NAMALWA (cell line): ENCODE measurements around the gene GTF3C1.
"Not testable (repeated sequence)": the region's sequence is repeated elsewhere in the genome, so short reads cannot be mapped to it uniquely, and the experiment has no call there.

ENCODE experiments used
- DNase-seq: peaks from one replicate; pipeline ENCODE4 v3.0.0-alpha.2; 2015; ENCODE audit warnings: low spot score

Gene GTF3C1

DNA sequence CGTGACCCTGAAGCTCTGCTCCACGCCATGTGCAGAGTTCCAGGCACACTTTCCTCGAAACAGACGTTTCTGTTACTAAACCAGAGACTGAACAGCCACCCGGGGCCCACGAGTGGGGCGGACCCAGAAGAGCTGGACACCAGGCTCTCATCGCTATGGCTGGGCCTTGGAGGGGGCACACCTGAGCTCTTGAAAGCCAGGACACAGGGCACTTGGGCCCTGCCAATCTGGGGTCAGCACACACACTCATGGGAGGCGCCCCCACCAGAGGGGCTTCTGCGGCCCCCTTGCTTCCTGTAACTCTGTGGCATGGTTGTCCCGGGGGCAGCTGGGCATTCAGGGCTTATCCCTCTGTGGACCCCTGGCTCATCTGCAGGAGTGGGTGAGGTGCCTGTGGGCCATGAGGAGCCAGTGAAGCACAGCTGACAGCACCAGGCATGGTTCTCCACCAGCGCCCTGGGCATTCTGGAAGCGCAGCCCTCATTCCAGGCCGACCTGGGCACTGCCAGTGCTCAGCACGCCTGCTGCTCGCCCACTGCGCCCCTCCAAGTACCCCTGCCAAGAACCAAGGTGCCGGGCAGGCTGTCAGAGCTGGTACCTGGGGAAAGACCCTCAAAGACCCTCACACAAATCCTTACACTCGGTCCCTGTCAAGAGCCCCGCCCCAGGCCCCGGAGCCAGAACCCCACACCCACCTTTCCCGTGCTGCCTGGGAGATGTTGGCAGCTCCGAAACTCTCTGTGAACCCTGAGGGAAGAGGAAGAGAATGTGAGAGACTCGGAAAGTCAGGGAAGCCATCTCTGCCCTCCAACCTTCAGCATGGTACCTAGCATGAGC lies 86.6 kb downstream of the GTF3C1 start:
- no peak for DNase-seq

DNA sequence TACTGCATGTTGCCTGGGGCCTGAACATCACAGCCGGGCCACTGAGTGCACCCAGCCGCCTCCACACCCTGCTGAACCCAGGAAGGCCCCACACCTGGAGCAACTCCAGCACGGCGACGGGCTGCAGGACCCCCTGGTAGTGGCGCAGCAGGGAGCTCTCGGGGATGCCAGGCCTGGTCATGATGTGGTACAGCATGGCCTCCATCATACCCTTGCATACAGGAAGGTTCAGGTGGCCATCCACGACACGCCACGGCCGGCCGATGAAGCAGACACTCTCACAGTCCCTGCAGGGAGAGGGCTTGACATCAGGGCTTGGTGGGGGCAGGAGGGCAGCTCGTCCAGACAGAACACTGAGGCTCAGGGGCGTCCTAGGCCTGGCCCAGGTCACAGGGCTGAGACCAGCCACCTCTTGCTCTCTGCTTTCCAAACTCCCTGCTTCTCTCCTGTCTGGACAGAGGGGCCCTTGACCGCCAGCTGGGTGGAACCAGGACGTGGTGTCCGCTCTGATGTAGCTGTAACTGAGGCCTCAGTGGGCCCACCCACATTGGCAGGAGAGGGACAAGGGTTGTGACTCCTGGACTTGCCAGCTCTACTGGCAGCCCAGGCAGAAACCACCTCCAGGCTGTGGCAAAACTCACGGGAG lies 87.4 kb downstream of the GTF3C1 start:
- DNase-seq, result no peak

- DNase-seq, result no peak
Measured at GRCh38 chr16:27461483-27462171, 88.1 kb downstream of the GTF3C1 start.

DNA sequence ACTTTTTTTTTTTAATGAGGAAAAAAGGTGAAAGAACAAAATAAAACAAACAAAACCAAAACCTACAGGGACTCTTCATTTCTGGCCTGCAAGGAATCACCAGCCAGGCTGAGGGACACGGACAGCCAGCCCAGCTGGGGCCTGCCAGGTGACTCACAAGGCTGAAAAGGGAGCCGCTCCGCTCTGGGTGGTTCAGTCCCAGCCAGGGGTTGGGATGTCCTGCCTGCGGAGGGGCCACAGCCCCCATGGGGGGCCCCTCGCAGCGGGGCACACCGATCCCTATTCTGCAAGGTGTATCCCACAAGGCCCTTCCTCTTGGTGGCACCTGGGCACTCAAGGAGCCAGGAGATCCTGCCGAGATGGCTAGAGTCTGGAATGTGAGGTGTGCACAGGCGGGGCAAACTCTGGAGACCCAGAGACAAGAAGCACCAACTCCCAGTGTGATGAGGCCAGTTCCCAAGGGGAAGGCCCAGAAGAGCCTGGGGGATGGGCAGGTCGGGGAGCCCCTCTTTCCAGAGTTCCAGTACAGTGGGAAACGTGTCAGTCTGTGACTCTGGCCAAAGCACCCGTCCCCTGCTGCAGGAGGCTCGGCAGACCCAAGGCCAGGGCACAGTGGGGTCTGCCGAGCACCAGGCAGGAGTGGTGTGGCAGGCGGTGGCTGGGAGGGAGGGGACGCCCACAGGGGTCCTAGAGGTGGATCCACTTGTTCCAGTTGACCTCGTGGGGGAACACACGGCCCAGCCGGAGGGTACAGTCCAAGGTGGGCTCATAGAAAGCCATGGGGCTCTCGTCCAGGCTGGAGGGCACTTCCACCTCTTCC lies 88.8 kb downstream of the GTF3C1 start:
- no peak for DNase-seq

DNA sequence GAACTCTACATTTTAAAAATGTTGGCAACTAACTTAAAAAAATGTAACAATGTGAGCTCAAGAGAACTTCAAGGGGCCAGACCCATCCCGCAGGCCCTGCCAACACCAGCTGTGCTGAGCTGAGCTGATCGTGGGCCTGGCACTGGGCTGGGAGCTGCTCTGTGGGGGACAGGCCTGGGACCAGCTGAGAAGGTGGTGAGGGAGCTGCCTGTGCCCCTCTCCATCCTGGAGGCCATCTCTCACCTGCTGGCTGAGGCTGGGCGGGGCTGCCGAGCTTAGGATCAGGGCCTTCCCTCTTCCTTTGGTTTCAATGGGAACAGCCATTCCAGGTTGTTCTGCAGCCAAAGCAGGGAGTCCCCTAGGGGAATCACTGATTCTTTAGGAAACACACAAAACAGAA lies 89.5 kb downstream of the GTF3C1 start:
- no peak for DNase-seq

DNA sequence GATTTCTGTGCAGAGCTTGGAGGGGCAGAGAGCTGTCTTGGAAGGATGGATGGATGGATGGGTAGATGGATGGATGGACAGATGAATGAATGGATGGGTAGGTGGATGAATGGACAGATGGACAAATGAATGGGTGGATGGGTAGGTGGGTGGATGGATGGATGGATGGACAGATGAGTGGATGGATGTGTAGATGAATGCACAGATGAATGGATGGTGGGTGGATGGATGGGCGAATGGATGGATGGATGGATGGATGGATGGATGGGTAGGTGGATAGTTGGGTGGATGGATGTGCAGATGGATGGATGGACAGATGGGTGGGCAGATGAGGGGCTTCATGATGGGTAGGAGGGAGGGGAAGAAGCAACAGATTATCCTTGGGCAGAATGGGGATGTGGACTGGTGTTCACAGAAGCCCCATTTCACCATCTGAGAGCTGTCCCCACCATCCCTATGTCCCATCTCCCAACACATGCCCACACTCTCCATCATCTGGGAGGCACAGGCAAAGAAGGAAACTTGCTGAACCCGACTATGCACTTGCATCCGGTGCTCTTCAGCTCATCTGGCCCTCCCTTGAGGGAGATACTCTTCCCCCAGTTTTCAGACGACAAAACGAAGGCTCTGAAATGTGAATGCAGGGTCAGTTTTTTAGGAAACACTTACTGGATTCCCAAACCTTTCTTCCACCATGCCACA lies 90.6 kb downstream of the GTF3C1 start:
- no peak for DNase-seq

DNA sequence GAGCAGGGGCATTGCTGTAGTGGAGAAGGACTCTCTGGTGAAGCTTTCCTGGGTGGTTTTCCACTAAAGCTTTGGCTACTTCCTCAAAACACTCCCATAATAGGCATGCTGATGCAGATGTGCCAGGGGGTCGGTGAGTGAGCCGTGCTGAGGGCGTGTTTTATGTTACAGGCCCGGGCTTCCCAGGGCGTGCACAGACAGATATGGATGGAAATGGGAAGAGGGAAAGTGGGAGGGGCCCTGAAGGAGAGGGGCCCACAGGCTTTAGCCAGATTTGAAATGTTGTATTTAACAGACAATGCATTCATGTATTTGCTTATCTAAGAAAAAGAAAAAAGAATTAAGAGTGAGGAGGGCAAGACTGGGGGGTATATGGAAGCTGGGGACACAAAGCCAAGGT lies 91.5 kb downstream of the GTF3C1 start:
- DNase-seq, result no peak

GRCh38 chr16:27457605-27457900 lies 92.2 kb downstream of the GTF3C1 start:
- DNase-seq, result not testable (repeated sequence)

DNA sequence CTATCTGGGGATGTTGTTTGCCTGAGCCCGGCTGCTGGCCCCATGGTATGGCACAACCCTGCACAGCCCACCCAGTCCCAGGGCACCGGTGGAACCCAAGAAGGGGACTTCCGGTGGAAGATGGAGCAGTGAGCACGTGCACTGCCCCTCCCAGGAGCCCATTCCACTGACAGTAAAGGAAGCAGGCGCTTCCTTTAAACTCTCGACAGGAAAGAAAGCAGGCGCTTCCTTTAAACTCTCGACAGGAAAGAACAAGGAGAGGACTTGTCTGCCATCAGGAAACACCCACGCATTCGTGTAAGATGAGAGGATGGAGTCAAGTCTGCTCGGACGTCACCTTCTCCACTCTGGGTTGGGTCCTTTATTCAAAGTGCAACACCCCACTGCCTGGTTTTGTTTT lies 94.0 kb downstream of the GTF3C1 start:
- DNase-seq, result no peak

GRCh38 chr16:27453494-27453825 lies 96.3 kb downstream of the GTF3C1 start:
- no peak for DNase-seq

- DNase-seq, result peak; percentile 28
Measured at GRCh38 chr16:27452569-27453493, 96.9 kb downstream of the GTF3C1 start.

DNA sequence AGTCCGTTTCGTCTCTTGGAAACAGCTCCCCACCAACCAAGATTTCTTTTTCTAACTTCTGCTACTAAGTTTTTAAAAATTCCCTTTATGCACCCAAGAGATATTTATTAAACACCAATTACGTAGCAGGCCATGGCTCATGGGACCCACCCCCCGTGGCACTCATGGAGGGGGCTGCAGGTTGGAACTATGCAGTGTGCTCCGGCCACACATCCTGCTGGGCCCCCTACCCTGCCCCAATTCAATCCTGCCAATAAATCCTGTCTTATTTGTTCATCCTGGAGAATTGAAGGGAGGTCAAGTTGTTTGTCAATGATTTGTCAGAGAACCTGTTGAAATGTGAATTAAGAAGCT lies 99.5 kb downstream of the GTF3C1 start:
- DNase-seq, result no peak

GRCh38 chr16:27449434-27450195 lies 100.1 kb downstream of the GTF3C1 start:
- peak; percentile 23 for DNase-seq

DNA sequence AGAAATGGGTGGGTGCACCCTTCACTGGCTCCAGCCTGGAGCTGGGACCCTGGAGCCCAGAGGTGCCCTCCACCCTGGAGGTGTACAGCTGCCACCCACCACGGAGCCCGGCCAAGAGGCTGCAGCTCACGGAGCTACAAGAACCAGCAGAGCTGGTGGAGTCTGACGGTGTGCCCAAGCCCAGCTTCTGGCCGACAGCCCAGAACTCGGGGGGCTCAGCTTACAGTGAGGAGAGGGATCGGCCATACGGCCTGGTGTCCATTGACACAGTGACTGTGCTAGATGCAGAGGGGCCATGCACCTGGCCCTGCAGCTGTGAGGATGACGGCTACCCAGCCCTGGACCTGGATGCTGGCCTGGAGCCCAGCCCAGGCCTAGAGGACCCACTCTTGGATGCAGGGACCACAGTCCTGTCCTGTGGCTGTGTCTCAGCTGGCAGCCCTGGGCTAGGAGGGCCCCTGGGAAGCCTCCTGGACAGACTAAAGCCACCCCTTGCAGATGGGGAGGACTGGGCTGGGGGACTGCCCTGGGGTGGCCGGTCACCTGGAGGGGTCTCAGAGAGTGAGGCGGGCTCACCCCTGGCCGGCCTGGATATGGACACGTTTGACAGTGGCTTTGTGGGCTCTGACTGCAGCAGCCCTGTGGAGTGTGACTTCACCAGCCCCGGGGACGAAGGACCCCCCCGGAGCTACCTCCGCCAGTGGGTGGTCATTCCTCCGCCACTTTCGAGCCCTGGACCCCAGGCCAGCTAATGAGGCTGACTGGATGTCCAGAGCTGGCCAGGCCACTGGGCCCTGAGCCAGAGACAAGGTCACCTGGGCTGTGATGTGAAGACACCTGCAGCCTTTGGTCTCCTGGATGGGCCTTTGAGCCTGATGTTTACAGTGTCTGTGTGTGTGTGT lies 100.9 kb downstream of the GTF3C1 start:
- no peak for DNase-seq

DNA sequence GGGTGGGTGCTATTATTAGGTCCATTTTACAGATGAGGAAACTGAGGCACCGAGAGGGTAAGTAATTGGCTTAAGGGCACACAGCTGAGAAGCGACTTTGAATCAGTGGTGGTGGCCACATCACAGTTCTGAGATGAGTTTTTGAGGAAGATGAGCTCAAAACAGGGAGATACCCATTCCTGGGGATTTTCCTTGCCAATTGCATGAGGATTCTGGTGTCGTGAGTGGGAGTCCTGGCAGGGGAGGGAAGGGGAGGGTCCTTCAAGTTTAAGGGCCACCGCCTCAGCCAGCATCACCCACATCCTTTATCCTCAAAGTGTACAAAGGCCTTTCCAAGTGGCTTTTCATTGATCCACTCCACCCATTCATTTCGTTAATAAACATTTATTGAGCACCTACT lies 102.4 kb downstream of the GTF3C1 start:
- DNase-seq, result no peak

- peak; percentile 29 for DNase-seq
Measured at GRCh38 chr16:27446721-27447120, 103.0 kb downstream of the GTF3C1 start.

- no peak for DNase-seq
Measured at GRCh38 chr16:27445502-27446175, 104.1 kb downstream of the GTF3C1 start.

DNA sequence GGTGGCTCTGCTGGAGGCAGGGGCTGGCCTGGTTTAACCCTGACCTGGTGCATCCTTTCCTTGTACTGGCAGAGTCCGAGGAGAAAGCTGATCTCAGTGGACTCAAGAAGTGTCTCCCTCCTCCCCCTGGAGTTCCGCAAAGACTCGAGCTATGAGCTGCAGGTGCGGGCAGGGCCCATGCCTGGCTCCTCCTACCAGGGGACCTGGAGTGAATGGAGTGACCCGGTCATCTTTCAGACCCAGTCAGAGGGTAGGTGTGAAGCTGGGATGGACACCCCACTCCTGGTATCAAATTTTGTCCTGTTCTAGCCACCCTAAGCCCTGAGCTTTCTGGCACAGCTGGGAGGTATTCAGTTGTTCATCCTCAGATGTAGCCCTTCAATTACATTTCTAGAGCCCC lies 105.2 kb downstream of the GTF3C1 start:
- DNase-seq, result no peak

DNA sequence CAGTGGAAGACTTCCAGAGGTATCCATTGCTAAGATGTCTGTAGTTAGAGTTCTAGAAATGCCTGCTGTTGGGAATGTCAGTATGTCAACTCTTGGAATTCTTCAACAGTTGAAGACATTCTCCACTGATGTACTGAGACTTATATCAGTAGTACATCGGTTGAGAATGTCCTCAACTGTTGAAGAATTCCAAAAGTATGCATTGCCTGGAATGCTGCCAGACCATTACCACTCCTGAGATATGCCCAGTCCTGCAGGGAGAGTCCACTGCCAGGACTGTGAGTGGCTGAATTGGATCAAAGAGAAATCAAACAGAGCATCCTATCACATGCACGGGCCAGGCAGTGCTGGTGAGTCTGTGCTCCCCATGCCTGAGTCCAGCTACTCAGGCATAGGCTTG lies 105.7 kb downstream of the GTF3C1 start:
- DNase-seq, result no peak
